Activated CD4-positive, alpha-beta T cell treated with anti-CD3 and anti-CD28 coated beads, Interleukin-2, amount 10 ng/mL, durations not matched to agents 24 days and 14 days (primary cell): Measurements from ENCODE around the gene NECTIN1. TPM values are rescaled to one million over a fixed set of nuclear protein-coding genes. Genes with fewer than 3 reads are reported as not detected.

Experiments used
- DNase-seq: peaks from one replicate; pipeline ENCODE4 v3.0.0; 2022
- H3K27ac Mint-ChIP-seq: one replicate; pipeline ENCODE4 v1.8.0; 2022; ENCODE audit warnings: mild to moderate bottlenecking, mixed read lengths
- H3K27me3 Mint-ChIP-seq: one replicate; pipeline ENCODE4 v1.8.0; 2022; ENCODE audit warnings: mixed read lengths
- H3K36me3 Mint-ChIP-seq: one replicate; pipeline ENCODE4 v1.8.0; 2022; ENCODE audit warnings: low read depth, mild to moderate bottlenecking, mixed read lengths
- H3K4me1 Mint-ChIP-seq: one replicate; pipeline ENCODE4 v1.8.0; 2021; ENCODE audit warnings: mixed read lengths
- H3K4me3 Mint-ChIP-seq: one replicate; pipeline ENCODE4 v1.8.0; 2022; ENCODE audit warnings: mild to moderate bottlenecking, moderate library complexity, mixed read lengths
- H3K9me3 Mint-ChIP-seq: one replicate; pipeline ENCODE4 v1.8.0; 2021; ENCODE audit warnings: mixed read lengths
- intact Hi-C: fragments of 100-400 bp; cut with micrococcal nuclease; formaldehyde crosslinking; loops from one replicate; pipeline ENCODE4 v1.15.1; 2023
- total RNA-seq: library from RNA; stranded (reverse); gene quantifications from 2 replicates; pipeline ENCODE4 v1.2.3, GENCODE V29; 2022

The NECTIN1 gene
- total RNA-seq, 1 donor from 2014 or later, result 3.1 TPM

DNA sequence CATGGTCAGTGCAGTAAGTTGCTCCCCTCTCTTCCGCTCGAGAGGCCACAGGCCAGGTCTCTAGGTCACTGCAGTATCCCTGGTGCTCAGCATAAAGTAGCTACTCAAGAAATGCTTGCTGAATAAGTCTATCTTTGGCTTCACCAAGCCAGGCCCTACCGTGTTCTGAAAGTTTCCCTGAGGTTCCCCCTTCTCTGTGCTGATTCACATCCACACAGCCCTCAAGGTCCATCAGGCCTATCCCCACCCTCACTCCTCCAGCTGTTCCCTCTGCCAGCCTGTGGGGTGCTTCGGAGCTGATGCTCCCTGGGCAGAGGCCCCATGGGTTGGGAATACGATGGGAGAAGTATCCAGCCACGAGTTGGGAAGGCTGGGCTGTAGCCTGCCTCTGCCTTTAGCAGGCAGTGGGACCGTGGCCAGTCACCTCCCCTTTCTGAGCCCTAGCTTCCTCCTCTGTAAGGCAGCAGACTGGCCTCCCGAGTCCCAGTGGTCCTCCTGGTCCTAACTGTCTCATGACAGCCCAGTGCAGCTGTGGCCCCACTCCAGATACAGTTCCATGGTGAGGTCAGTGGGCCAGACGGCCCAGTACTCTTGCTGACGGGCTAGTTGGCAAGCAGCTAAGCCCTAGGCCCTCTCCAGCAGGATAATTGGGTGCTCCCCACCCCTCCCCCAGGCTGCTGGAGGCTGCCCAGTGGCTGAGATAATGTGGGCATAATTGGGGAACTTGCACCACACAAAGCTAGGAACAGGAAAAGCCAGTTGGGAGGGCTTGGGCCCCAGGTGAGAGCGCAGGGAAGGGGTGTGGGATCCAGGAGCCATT, 48.2 kb downstream of the NECTIN1 start:
- no peak for DNase-seq
- Mint-ChIP-seq H3K9me3 (no peaks in the 10 kb centered on the region), H3K27me3 (no peaks in the 10 kb centered on the region), H3K4me1 (peaks cover 2% of the 10 kb centered on the region), H3K27ac (no peak overlapping the region), H3K4me3 (no peak overlapping the region), H3K36me3 (no peaks in the 10 kb centered on the region)
- intact Hi-C loops, result no loop called here

DNA sequence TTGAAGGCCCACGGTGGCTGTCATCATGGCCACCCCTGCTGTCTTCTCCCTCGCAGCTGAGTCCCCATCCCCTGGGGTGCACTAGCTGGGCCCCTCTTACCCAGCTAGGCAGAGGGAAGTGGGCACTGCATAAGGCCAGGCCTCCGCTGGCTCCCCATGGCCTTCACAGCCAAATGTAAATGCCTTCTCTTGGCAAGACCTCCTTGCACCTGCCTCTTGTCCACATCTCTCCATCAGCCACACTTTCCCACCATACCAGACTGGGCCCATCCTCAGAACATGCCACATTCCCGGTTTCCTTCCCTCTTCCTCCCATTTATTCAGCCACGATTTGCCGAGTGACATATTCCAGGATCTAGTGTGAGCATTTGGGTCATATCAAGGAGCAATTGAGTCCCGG, 49.7 kb downstream of the NECTIN1 start:
- Mint-ChIP-seq H3K36me3 (no peaks in the 10 kb centered on the region), H3K27ac (no peak overlapping the region), H3K27me3 (no peaks in the 10 kb centered on the region), H3K9me3 (no peaks in the 10 kb centered on the region), H3K4me3 (no peak overlapping the region), H3K4me1 (peaks cover 2% of the 10 kb centered on the region)
- intact Hi-C loops, result no loop called here
- DNase-seq, result no peak

DNA sequence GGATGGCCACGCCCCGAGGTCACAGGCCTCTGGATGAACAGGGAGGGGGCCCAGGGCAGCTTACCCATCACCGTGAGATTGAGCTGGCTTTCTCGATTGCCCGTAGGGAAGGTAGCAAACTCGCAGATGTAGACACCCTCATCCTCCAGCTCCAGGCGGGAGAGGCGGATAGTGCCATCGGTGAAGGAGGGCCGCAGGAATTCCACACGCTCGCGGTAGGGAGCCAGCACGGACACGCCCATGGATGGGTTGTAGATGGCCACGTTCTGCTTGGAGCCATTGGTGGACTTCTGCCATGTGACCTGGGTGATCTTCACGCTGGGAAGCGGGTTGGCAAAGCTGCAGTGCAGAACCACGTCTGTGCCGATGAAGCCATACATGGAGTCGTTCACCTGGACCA, 50.6 kb downstream of the NECTIN1 start:
- Mint-ChIP-seq H3K27ac (no peak overlapping the region), H3K27me3 (no peaks in the 10 kb centered on the region), H3K36me3 (no peaks in the 10 kb centered on the region), H3K4me3 (no peak overlapping the region), H3K9me3 (no peaks in the 10 kb centered on the region), H3K4me1 (peaks cover 8% of the 10 kb centered on the region)
- intact Hi-C loops, result no loop called here
- DNase-seq, result no peak

DNA sequence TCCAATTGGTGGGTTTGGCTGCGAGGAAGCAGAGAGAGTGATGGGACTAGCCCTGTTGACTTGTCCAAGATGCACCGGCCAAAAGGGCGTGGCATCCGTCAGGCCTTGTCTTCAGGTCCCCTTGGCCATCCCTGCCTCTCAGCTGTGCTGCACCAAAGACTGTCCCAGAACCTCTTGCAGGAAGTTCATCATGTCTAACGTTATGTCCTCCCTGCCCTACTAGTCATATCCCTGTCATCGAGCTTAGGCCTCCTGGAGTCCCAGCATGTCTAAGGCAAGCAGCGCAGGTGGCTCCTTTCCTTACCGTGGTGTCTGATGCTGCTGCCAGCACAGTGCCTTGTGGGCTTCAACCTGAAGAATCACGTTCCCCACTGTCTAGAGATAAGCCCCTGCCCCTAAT, 51.2 kb downstream of the NECTIN1 start:
- no peak for DNase-seq
- no peaks in the 10 kb centered on the region for H3K9me3 Mint-ChIP-seq
- H3K4me3 Mint-ChIP-seq, result no peak overlapping the region
- H3K4me1 Mint-ChIP-seq, result peaks cover 8% of the 10 kb centered on the region
- no peak overlapping the region for H3K27ac Mint-ChIP-seq
- intact Hi-C loops, result no loop called here
- H3K36me3 Mint-ChIP-seq, result no peaks in the 10 kb centered on the region
- no peaks in the 10 kb centered on the region for H3K27me3 Mint-ChIP-seq

DNA sequence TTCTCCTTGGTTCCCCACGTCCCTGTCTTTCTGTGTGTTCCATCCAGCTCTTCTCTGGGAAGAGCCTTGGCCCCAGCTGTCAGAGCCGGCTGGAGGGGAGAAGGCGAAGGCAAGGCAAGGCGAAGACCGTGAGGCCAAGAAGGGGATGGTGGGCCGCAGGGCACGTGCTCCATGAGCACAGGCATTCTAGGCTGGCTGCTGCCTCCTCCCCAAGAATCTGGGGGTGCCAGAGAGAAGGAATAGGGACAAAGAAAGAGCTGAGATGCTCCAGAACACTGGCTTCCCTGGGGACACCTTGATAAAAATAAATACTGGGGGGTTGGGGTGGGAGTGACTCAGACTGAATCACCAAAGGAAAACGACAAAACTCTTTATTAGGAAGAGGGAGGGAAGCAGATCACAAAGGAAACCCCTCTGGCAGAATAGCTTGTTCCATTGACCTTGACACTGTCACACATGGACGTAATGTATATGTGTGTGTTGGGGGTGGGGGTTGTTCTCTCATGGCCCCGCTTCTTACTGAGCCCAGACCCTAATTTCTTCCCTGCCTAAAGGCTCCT, 52.5 kb downstream of the NECTIN1 start:
- intact Hi-C loops, result no loop called here
- no peak overlapping the region for H3K27ac Mint-ChIP-seq
- peaks cover 8% of the 10 kb centered on the region for H3K4me1 Mint-ChIP-seq
- no peaks in the 10 kb centered on the region for H3K9me3 Mint-ChIP-seq
- H3K27me3 Mint-ChIP-seq, result no peaks in the 10 kb centered on the region
- no peaks in the 10 kb centered on the region for H3K36me3 Mint-ChIP-seq
- H3K4me3 Mint-ChIP-seq, result no peak overlapping the region
- no peak for DNase-seq

DNA sequence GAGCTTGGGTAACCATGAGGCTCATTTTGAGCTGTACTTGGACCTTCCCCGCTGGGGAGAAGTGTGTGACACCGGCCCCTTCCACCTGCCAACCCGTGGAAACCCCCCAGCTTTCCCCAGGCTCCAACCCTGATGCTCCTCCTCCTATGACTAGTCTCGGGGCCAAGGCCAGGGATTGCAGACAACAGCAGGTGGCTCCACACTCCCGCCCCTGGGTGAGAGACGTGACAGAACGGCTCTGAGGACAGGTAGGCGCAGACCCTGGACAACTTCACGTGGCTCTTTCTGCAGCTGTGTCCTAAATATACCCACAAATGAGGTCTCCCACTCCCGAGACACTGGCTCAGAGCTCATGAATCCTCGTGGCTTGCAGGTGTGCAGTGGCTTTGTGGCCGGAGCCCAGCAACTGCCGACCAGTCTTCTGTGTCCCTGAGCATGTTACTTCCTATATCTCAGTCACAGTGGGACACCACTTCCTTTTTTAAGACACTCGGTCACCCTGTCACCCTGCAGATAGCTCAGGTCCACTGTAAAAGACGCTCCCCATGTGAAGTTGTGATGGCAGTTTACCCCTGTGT, 55.2 kb downstream of the NECTIN1 start:
- H3K4me3 Mint-ChIP-seq, result no peak overlapping the region
- intact Hi-C loops, result no loop called here
- H3K4me1 Mint-ChIP-seq, result peaks cover 8% of the 10 kb centered on the region
- H3K36me3 Mint-ChIP-seq, result no peaks in the 10 kb centered on the region
- no peaks in the 10 kb centered on the region for H3K9me3 Mint-ChIP-seq
- H3K27ac Mint-ChIP-seq, result no peak overlapping the region
- DNase-seq, result peak; percentile 75
- no peaks in the 10 kb centered on the region for H3K27me3 Mint-ChIP-seq

DNA sequence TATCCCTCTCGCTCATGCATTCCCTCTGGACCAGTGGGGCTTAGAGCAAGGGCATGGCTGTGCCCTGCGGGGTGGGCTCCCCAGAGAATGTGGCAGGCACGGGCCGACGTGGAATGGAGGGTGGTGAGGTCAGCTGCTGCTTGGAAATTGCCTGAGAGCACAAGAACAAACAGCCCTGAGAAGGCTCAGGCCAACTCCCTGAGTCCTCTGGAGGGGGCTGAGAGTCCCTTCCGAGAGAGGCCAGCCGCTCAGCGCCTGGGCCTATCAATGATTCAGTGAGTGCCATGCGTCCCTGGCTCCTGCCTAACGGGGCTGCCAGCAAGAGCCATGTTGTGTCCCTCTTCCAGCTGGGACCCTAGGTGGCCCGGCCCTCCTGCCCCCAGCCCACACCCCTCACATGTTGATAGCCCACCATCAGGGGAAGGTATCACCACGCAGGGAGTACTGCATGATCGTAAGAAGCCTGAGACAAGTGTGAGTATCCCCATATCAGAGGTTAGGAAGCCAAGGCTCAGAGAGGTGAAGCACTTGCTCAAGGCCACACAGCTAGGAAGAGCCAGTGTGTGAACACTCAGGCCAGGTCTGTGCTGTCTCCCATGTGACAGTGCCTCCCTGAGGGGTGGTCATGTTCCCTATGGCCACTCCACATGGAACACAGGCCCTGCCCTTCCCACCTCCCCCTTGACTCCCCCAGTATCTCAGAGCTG, 55.8 kb downstream of the NECTIN1 start:
- peaks cover 8% of the 10 kb centered on the region for H3K4me1 Mint-ChIP-seq
- no peaks in the 10 kb centered on the region for H3K9me3 Mint-ChIP-seq
- no peak overlapping the region for H3K4me3 Mint-ChIP-seq
- H3K36me3 Mint-ChIP-seq, result no peaks in the 10 kb centered on the region
- H3K27me3 Mint-ChIP-seq, result no peaks in the 10 kb centered on the region
- no peak for DNase-seq
- intact Hi-C loops, result no loop called here
- no peak overlapping the region for H3K27ac Mint-ChIP-seq

DNA sequence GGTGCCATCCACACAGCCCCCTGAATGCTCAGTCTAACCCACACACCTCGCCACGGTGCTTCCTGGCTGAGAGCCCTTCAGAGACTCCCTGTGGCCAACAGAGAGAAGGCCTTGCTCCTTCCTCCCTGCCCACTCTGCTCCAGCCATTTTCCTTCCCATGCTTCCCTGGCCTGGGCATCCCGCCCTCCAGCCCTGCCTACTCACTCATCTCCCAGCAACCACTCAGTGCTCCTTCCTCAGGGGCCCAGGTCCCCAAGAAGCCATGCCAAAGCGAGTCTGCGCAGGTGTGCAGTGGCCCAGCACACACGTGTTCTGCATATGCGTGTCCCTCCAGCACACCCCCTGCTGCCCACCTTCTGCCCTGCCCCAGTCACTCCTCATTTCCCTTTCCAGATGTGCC, 56.4 kb downstream of the NECTIN1 start:
- no peaks in the 10 kb centered on the region for H3K9me3 Mint-ChIP-seq
- DNase-seq, result no peak
- peaks cover 8% of the 10 kb centered on the region for H3K4me1 Mint-ChIP-seq
- no peak overlapping the region for H3K4me3 Mint-ChIP-seq
- no peaks in the 10 kb centered on the region for H3K36me3 Mint-ChIP-seq
- intact Hi-C loops, result no loop called here
- no peaks in the 10 kb centered on the region for H3K27me3 Mint-ChIP-seq
- H3K27ac Mint-ChIP-seq, result no peak overlapping the region

DNA sequence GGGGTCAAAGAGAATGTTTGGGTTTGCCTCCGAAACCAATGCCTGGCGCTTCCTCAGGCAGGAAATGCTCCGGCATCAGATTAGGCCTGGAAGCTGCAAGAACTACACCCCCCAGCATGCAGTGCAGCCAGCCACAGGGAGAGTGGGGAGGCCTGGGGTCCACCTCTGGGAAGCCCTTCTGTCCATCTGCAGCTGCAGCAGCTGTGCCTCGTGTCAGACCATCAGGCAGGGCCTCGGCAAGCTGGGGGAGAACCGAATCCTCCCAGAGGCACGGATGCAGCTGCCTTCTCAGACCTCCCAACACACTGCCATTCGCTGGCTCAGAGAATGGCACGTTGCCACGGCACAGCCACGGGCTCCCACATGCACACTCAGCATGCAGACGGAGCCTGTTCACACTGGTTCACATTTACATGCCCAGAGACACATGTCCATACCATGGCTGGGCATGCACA, 57.4 kb downstream of the NECTIN1 start:
- Mint-ChIP-seq H3K4me3 (no peak overlapping the region), H3K36me3 (no peaks in the 10 kb centered on the region), H3K27ac (no peak overlapping the region), H3K9me3 (no peaks in the 10 kb centered on the region), H3K4me1 (peaks cover 8% of the 10 kb centered on the region), H3K27me3 (no peaks in the 10 kb centered on the region)
- intact Hi-C loops, result no loop called here
- DNase-seq, result no peak

DNA sequence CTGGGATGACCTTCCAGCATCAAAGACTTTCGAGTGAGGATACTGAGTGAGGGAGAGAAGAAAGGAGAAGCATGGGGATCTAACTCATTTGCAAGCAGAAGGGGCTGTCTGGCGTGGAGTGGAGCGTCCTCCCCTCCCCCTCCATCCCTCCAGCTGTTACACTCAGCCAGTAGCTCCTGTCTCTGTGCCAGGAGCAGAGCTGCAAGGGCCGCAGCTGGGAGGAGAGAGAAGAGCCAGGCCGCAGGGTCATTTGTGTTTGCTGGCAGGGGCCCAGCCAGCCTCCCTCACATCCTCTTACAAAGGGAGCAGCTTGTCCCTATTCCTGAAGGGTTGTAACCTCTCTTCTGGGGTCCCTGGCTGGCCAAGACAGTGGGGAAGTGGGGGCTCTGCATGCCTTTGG, 57.9 kb downstream of the NECTIN1 start:
- Mint-ChIP-seq H3K4me1 (peaks cover 8% of the 10 kb centered on the region), H3K9me3 (no peaks in the 10 kb centered on the region), H3K36me3 (no peaks in the 10 kb centered on the region), H3K27ac (no peak overlapping the region), H3K27me3 (no peaks in the 10 kb centered on the region), H3K4me3 (no peak overlapping the region)
- intact Hi-C loops, result no loop called here
- DNase-seq, result no peak

DNA sequence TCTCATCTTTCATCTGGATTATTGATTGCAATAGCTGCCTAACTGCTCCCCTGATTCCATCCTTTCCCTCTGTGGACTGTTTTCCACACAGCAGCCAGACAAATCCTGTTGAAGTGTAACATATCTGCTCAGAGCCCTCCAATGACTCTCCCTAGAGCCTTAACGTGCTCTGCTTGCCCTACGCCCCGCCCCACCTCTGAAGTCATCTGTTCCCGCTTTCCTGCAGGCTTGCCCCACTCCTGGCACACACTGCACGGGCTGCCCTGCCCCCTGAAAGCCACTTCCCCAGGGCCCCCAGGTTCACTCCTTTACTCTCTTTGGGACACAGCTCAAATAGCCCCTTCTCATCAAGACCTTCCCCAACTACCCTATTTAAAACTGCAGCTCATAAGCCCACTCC, 59.5 kb downstream of the NECTIN1 start:
- Mint-ChIP-seq H3K9me3 (no peaks in the 10 kb centered on the region), H3K27me3 (no peaks in the 10 kb centered on the region), H3K4me1 (peaks cover 8% of the 10 kb centered on the region), H3K36me3 (no peaks in the 10 kb centered on the region), H3K4me3 (no peak overlapping the region), H3K27ac (no peak overlapping the region)
- intact Hi-C loops, result no loop called here
- DNase-seq, result no peak

DNA sequence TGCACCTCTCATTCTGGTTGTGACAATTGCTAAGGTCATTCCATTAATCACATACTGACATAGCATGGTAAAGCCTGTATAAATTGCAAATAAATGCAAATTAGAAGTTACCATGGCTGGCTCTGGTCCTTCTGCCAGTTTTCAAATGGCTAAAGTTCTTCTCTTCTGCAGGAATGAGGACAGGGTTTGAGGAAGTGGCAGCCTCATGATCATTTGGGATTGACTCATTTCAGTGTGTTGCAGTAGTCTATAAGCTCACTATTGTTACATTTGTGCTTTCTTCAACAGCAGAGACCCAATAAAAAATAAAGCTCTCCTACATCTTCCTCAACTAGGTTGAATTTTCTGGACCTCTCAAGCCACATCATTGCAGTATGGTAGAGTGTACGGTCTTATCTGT, 60.3 kb downstream of the NECTIN1 start:
- Mint-ChIP-seq H3K9me3 (no peaks in the 10 kb centered on the region), H3K4me3 (no peak overlapping the region), H3K27me3 (no peaks in the 10 kb centered on the region), H3K27ac (no peak overlapping the region), H3K36me3 (no peaks in the 10 kb centered on the region), H3K4me1 (peaks cover 1% of the 10 kb centered on the region)
- intact Hi-C loops, result no loop called here
- no peak for DNase-seq

DNA sequence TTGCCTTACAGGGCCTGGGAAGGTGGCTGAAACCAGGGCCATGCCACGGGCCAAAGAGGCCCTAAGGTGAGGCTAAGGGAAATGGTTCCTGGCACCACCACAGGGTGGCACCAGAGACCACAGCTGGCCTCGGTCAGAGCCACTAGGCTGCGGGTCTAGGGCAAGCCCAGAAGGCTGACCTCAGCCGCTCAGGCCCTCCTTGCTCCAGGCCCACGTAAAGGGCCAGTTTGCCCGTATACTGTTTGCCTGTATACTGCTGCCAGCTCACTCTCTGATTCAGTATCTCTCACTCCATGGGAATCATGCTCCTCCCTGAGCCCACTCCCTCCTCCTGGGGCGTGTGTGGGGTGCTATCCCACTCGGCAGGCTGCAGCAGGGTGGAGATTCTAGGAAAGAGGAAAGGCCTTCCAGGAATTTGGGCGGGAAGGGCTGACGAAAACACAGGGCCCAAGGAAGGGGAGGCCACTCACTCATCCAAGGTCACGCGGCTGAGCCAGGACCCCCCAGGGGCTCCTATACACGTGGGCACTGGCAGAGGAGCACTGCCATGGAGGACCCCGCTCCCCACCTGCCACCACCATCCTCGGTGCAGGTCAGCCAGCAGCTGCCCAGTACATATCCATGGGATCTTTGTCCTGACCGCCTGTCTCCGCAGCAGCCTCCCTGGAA, 62.4 kb downstream of the NECTIN1 start:
- intact Hi-C loops, result loop anchor here (1.0 kb wide), 3 partner anchors 63 to 442 kb away; partner anchors contain the start of gene NECTIN1
- Mint-ChIP-seq H3K4me1 (no peaks in the 10 kb centered on the region), H3K27me3 (no peaks in the 10 kb centered on the region), H3K9me3 (no peaks in the 10 kb centered on the region), H3K27ac (no peak overlapping the region), H3K36me3 (no peaks in the 10 kb centered on the region), H3K4me3 (no peak overlapping the region)
- DNase-seq, result peak; percentile 88
